Effector CD4-positive, alpha-beta T cell (primary cell): Measurements from ENCODE around the gene VANGL2.
"Not testable (repeated sequence)": the region's sequence is repeated elsewhere in the genome, so short reads cannot be mapped to it uniquely, and the experiment has no call there.

Experiments
- DNase-seq: peaks from one replicate; pipeline ENCODE4 v3.0.0-alpha.2; 2020

The VANGL2 gene

DNA sequence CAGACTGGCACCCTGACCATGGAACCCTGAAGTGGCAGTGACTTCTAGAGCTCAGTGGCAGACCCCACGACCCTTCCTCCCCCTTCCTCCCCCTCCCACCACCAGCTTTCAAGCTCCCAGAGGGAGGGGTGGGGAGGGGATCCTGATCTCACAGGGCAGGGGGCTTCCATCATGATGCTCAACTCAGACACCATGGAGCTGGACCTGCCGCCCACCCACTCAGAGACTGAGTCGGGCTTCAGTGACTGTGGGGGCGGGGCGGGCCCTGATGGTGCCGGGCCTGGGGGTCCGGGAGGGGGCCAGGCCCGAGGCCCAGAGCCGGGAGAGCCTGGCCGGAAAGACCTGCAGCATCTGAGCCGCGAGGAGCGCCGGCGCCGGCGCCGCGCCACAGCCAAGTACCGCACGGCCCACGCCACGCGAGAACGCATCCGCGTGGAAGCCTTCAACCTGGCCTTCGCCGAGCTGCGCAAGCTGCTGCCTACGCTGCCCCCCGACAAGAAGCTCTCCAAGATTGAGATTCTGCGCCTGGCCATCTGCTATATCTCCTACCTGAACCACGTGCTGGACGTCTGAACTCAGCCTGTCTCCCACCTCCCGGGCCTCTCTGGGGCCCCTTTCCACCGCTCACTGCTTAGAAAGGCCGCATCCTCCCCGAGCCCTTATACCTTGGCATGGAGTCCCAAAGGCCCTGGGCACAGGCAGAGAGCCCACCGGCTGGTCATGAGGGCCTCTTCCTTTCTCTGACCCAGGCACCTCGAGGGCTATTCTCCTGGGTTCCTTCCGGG is 29.6 kb upstream of the VANGL2 start:
- DNase-seq: no peak

DNA sequence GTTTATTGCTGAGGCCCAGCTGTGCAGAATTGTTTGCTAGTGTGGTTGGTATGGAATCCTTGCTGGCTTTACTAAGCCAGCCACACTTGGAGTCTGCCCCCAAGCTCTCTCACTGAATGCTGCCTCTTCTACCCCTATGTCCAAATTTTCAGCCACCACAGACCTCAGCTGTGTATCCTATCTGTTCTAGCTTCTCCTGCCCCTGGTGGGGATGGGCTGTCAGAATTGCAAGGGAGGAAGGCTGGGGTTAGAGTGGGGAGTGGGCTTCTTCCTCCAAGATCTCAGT is 29.1 kb upstream of the VANGL2 start:
- DNase-seq: no peak

DNA sequence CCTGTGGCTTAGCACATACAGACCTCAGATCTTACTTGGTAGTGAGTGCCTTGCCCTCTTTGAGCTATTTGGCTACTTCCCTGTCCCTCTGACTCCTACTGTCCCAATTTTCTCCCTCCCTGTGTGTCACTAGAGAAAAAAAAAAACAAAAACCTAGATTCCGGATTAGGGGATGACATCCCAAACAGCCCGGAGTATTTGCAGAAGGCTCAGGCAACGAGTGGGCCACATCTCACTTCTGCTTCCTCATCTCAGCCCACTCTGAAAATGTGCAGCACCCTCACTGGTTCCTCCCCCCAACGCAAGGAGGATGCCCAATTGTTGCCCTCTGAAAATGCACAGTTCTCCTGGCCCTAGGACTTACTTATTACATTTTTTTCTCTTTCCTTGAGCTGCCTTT is 28.6 kb upstream of the VANGL2 start:
- DNase-seq: no peak

DNA sequence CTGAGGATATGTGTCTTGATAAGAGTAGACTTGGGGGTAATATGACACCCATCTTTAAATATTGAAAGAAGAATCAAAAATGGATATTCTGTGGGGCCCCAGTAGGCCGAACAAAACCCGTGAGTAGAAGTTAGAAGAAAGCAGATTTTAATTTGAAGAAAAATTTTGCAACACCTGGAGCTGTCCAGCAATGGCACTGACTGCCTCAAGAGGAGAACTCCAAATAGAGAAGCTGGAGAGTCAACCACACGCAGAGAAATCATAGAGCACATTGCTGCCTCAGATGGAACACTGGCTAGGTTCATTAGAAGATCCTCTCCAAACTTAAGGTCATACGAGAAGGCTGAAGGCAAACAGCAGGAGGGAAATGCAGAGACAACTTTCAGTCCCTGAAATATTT is 26.7 kb upstream of the VANGL2 start:
- no peak for DNase-seq

DNA sequence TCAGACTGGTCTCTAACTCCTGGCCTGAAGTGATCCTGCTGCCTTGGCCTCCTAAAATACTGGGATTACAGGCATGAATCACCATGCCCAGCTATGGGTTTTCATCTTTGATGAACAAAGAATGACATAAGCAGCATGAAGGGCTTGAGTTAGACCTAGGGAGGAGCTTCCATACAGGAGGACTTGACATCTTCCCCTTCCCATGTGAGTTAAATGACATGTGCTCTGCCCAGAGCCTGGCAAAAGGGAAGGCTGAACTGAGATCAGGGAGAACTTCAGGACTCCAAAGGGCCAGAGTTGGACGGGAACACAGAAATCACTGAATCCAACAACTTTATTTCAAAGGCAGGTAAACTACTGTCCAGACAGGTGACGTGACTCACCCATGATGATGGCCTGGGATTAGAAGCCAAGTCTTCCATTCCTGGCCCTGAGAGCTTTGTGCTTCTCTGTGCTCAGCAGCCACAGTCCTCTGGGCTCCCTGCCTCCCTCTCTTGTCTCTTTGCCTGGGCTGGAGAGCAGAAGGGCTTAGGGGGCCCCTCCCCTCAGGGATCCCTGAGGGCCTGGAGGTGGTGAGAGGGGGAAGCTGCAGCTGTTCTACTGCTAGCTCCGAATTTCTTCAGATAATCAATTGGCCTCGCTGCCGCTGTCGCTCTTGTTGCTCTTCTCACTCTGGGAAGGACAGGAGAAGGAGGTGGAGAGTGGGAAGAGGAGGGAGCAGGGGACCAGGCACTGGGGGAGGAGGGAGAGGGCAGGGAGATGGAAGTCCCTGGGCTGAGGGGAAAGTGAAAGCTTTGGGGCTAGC is 25.9 kb upstream of the VANGL2 start:
- DNase-seq: no peak

DNA sequence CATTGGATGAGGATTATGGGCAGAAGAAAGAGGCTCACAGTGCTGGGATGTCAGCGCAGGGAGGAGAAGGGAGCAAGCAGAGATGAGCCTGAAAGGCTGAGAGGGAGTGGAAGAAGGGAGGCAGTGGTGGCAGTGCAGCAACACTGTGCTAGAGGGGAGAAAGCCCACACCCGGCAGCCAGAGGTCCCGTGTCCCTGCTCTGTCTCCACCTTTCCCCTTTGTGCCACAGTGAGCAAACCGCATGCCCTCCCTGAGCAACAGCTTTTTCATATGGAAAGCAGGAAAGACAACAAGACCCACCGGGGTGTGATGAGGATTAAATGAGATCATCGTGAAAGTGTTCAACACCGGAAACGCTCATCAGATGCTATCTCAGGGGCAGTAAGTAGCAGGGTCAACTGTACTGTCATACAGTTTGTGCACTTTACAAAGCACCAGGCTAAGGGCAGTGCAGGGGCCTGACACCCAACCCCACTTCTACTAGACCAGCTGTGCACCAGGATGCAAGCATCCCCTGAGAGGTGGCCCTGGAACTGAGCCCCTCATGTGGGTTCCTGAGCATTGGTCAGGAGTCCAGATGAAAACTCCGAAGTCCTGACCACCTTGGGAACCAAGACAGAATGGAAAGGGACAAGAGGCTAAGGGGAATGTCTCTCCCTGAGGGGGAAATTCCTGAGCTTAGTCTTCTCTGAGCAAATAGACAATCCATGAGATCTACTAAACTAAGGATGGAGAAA is 24.4 kb upstream of the VANGL2 start:
- no peak for DNase-seq

DNA sequence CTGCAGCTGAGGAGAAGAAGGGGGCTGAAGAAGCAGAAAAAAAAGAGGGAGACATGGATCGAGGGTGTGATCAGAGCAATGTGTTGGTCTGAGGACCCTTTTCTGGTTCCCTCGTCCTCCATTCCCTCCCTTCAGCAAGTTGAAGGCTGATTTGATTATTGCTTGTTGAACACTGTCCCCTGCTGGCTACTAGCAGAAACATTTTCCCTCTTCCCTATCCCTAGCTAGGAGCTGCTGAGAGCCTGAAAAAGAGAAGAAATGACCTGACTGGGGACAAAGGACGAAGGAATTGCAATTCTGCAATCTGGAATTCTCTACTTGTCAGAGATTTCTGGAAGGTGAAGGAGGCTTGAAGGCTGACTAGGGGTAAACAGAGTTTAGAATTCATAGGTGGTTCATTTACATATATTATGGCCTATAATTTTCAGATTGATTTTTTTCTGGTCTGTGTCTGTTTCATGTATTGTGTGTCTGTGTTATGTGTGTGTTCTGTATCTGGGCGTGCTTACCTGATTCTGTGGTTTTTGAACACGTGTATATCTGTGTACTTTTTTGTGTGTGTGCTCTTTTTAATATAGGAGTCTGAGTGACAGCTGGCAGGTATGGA is 23.7 kb upstream of the VANGL2 start:
- DNase-seq: no peak

DNA sequence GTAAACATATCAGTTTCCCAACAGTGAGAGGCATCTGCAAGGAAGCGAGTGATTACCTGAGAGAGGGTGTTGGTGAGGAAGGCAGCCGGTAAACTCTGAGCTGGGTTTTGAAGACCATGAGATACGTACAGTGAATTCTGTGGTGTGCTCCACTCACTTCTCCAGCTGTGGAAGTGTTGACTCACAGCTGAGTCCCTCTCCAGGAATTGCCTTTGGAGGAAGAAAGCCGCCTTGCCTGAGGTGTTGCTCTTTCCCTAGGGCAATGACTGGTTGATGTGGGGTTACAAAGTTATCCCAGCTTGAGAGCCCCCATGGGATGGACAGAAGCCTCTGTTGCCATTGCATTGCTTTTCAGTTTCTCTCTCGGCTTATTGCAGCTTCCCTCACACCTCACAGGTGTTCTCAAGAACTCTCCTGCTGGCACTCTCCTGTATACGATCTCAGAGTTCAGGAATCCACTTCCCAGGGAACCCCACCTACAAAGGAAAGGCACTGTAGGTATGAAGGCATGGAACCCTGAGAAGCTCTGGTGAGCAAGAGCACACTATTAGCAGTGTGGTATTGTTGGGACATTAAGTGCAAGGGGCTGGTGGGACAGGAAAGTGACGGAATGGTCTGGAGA is 22.7 kb upstream of the VANGL2 start:
- DNase-seq: no peak

DNA sequence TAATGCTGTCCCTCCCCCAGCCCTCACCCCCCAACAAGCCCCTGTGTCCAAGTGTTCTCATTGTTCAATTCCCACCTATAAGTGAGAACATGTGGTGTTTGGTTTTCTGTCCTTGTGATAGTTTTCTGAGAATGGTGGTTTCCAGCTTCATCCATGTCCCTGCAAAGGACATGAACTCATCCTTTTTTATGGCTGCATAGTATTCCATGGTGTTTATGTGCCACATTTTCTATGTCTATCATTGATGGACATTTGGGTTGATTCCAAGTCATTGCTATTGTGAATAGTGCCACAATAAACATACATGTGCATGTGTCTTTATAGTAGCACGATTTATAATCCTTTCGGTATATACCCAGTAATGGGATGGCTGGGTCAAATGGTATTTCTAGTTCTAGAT is 15.6 kb upstream of the VANGL2 start:
- DNase-seq: not testable (repeated sequence)

DNA sequence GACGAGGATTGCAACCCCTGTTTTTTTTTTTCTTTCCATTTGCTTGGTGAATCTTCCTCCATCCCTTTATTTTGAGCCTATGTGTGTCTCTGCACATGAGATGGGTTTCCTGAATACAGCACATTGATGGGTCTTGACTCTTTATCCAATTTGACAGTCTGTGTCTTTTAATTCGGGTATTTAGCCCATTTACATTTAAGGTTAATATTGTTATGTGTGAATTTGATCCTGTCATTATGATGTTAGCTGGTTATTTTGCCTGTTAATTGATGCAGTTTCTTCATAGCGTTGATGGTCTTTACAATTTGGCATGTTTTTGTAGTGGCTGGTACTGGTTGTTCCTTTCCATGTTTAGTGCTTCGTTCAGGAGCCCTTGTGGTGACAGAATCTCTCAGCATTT is 12.0 kb upstream of the VANGL2 start:
- DNase-seq: not testable (repeated sequence)

DNA sequence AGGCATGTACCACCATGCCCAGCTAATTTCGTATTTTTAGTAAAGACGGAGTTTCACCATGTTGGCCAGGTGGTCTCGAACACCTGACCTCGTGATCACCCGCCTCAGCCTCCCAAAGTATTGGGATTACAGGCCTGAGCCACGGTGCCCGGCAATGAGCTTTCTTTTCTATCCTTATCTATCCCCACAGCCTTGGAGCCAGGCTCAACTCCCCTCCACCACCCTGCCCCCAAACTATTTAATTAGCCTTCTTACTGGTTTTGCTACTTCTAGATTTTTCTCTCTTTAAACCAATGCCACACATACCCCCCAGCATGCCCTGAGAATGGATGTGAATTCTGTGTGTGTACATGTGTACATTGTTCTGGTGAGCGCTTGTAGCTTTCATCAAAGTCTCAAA is 5.7 kb upstream of the VANGL2 start:
- DNase-seq: no peak

DNA sequence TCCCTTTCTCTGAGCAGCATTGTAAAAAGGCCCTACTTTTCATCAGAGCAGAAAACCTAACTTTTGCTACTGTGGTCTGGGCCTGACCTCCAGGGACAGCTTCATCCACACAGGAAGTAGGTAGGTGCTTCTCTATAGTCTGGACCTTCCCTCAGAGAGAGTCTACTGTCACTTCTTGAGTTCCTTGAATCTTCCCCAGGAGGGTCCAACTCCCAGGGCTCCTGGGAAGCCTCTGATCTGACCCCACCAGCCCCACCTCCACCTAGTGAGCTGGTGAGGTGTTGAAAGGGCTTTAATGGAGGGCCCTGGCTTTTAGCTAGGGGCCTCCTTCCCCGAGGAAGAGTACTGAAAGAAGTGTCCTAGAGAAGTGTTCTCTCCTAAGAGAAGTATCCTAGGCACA is 2.7 kb upstream of the VANGL2 start:
- no peak for DNase-seq

DNA sequence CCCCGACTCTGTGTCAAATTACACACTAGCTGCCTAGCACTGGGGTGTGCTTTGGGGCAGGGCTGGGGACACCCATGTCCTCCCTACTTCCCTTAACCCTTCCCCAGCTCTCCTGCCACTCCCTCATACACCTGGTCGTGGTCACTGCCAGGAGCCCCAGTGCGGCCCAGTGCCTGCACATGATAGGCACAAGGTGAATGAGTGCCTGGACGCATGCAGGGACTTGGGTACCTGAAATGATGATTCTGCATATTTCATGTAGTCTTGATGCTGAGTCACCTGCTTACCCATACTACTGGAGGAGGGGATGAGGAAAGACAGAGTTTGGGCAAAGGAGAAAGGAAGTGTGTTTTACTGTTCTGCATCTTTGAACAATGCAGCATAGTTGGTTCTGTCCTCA is 1.5 kb upstream of the VANGL2 start:
- no peak for DNase-seq

DNA sequence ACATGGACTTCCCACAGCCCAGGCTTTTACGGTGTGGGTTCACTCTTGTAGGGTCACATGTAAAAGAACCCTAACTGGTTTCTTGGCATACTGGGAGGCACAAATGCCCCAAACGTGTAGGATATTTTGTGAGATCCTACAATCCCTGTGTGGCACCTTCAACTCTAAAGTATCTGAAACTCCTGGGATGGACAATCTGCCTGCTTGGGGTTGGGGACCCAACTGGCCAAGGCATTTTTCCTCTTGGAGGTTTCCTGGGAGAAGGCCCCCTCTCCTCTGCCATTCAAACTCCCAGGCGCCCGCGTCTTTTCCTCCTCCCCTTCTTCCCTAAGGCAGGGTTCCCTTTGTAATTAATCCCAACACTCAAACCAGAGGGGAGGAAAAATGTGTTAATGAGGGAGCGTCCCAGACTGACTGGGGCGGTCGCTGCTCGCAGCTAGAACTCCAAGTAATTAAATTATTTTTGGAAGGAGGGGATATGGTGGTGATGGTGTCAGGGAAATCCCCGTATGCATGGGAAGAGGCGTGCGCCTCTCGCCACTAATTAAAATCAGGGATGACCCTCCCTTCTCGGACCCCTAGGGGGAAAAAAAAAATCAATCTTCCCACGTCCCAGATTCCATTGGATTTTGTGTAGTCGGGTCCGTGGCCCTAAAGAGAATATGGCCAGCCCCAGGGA is 681 bp upstream of the VANGL2 start:
- DNase-seq: no peak

DNA sequence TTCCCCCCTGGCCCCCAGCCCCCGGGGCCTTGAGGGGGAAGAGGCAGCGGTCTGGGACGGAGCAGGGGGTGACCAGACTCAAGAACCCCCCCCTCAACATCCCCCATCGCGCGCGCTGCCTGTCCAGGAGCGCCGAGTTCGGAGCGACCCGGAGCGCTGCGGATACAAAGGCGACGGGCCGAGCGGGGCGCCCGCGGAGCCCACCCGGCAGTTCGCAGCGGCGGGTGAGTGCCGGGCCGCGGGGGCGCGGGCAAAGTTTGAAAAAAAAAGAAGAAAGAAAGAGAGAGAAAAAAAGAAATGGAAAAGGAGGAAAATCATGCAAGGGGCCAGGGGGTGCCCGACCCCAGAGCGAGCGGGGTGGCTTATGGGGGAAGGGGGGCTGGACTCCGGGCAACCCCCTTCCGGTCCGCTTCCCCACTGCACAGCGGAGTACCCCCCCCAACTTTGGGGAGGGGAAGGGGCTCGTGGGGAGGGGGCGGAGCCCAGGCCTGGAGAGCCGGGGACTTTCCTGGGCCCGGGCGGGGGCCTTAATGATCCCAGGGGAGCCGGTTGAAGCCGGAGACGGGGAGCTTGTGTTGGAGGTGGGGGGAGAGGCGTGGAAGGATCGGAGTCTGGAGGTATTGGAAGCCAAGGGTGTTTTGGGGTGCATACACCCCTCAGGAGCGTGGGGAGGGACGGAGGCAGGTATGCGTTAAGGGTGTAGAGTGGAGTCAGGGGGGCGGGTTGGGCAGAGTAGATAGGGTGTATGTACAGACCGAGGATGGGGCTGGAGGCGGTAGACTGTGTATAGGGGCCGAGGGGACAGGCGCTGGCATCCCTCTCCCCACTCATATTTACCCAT is 502 bp downstream of the VANGL2 start:
- DNase-seq: no peak

DNA sequence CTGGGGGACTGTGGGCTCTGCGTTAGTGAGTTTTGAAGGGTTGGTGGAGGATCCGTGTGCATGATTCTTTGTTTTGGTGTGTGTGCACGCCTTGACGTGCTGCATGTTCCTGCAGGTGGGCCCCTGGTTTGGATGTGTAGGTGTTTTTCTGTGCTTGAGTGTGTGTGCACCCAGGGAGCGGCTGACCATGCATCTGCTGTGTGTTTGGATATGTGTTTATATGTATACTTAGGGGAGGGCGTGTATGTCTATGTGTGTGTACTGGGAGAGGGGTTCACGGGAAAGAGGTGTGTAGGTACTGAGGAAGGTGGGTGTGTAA is 1.1 kb downstream of the VANGL2 start:
- DNase-seq: no peak

DNA sequence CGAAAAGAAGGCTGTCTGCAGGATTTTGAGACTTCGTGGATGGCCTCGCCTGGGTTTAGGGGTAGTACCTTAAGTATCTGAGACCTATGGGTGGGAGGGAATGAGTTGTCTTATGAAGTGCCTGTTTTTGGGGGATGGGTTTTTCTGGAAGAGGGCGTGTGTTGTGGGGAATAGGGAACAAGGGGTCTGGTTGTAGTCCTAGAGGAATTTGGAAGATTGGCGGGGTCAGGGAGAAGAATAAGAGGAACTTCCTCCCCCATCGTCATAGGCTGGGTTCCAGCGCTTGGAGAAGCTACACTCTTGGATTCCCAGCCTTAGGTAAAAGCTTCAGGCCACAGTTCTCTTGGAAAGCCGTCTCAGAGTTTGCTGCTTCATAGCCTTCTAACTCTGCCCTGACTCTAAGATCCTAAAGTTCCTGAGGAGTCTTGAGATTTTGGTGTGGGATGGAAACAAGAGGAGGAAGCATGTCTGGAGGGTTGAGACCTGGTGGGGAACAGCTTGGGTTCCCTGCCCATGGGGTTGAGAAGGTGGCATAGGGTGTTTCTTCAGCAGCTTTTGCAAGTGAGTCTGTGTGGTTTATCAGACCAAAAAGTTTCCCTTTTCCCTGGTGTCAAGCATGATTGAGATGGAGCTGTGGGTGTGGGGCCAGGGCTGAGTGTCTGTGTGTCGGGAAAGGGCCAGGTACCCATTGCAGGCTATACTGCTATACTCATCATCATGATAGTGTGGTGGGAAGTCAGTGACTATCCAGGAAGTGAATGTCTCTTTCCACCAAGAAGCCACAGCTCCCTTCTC is 1.8 kb downstream of the VANGL2 start:
- DNase-seq: no peak

DNA sequence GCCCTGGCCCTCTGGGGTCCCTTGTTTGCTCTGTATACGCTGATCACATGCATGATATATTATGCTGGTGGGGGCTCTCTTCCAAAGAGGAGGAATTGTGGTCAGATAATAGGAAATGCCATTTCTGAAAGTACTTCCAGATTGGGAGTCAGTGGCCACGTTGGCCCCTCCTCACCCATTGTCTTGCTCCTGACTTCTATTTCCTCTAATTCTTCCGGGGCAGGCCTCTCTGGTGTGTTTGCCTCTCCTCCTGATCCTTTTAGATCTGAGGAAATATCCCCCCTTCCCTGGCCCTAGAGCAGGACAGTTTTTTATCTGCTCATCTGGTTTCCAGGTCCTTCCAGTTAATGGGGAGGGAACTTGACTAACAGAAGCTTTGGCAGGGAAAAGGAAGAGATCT is 2.9 kb downstream of the VANGL2 start:
- no peak for DNase-seq

DNA sequence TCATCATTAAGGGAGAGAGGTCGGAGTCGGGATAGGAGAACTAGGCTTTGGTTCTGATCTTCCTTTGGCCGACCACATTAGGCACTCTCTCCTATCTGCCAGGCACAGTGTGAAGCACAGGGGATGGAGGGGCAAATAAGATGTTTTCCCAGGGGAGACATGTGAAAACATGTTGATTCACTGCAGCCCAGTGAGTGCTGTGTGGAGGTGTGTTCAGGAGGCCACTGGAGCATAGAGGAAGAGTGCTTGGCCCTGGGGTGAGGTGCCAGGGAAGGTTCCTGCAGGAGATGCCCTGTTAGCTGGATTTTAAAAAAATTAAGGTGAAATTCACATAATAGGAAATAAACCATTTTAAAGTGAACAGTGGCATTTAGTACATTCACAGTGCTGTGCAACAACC is 3.7 kb downstream of the VANGL2 start:
- no peak for DNase-seq

DNA sequence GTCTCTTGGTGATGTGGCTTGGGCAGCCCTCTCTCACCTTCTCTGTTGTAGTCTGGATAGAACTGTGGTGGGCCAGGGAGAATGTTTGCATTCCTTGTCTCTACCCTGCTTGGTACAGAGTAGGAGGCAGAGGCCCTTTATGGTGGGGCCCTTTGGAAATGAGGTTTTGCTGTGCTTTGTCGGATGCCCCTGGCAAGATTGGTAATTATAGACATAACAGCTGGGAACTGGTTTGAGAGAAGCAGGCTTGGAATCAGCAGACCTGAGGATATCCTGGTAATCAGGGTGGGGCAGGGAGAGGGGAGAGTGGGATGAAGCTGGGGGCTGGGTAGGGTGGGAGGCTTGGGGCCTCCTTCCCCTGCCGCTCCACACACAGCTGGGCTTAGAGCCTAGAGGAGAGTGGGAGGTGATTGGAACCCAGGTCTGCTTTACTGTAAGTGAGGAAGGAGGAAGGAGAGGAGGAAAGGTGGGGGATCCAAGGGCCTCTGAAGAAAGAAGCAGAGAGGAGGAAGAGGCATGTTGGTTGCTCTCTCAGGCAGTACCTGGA is 5.0 kb downstream of the VANGL2 start:
- DNase-seq: no peak
